GM19463 (cell line): ENCODE data around the gene NACC1.
"Not testable (repeated sequence)": the region's sequence is repeated elsewhere in the genome, so short reads cannot be mapped to it uniquely, and the experiment has no call there.

Experiments used
- ATAC-seq: cut with Tn5 transposase; IDR thresholded peaks from one replicate; pipeline ENCODE4 v1.9.1; 2021; ENCODE audit warnings: mild to moderate bottlenecking, moderate library complexity; ENCODE audit not compliant: unreplicated experiment

Gene NACC1

DNA sequence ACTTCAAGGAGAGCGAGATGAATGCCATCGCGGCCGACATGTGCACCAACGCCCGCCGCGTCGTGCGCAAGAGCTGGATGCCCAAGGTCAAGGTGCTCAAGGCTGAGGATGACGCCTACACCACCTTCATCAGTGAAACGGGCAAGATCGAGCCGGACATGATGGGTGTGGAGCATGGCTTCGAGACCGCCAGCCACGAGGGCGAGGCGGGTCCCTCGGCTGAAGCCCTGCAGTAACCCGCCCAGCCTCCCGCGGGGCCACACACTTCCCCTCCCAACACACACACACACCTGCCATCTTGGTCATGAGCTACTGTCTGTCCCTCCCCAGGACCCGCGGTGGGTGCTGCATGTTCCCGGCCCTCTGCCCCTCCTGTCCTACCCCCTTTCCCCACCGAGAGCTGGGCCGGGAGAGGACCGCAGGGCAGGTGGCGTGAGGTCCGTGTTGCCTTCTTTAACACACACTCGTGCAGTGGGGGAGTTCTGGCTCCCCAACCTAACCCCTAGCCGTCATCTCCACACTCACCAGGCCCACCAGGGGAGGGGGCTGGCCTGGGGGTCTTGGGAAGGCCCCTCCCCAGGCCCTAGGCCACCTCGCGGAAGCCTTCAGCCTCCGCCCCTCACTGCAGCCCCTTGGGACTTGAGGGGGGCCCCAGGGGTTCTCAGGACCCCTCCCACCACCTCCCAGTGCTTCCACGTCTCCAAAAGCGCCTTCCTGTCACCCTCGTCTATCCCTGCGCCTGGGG is 20.3 kb downstream of the NACC1 start:
- no peak for ATAC-seq

DNA sequence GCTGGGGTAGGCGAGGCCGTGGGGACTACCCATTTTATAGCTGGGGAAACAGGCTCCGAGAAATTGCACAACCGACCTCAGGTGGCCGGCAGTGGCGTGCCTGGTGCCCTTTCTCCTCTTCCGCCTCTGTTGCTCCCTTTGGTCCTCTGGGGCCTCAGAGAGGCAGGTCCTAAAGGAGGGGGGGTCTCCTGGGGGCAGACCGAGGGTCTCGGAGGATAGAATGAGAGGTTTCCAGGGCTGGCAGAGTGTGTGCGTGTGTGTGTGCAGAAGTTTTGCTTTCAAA is 20.8 kb downstream of the NACC1 start:
- ATAC-seq, result no peak

DNA sequence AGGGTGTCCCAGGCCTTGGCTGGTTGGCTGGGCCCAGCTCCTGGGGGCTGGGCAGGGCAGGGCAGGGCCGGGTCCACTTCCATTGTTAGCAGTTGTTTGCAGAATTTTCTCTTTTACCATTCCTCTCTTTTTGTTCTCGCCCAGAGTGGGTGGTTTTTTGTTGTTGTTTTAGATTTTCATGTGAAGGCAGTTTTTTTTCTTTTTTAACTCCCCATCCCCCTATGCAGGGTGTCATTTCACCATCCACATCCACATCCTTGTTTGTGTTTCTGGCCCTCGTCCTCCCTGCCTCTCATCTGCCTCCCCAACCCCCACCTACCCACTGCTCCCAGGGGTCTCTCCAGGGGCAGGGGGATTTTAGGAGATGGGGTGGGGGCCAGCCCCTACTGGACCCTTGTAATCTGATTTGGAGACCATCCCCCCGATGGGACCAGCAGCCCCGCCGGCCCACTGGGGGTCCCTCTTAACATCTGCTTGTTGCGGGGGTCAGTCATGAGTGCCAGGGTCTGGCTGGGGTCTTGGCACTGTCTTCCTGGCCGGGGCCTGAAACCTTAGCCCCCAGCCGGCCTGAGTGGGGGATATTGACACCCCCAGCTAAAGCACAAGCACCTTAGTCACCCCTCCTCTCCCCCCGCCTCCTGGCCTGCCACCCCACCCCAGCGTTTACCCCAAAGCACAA is 21.7 kb downstream of the NACC1 start:
- ATAC-seq, result no peak

DNA sequence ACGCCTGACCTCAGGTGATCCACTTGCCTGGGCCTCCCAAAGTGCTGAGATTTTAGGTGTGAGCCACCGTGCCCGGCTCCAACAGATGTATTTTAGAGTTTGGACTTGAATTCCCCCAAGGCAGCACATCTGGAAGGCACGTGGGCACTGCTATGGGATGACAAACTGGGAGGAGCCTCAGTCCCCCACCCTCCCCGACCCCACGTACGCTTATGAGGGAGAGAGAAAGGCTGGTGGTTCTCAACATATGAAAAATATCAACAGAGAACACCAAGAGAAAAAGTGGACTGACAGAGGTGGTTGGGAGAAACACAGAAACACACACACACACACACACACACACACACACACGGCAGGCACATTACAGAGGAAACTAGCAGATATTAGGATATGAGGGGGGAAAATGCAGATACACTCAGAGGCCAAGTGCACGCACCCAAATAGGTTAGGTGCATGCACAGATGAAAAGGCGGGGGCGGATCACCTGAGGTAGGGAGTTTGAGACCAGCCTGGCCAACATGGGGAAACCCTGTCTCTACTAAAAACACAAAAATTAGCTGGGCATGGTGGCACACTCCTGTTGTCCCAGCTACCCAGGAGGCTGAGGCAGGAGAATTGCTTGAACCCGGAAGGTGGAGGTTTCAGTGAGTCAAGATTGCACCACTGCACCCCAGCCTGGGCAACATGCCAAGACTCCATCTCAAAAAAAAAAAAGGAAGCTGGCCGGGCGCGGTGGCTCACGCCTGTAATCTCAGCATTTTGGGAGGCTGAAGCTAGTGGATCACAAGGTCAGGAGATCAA is 28.9 kb downstream of the NACC1 start:
- ATAC-seq, result no peak

DNA sequence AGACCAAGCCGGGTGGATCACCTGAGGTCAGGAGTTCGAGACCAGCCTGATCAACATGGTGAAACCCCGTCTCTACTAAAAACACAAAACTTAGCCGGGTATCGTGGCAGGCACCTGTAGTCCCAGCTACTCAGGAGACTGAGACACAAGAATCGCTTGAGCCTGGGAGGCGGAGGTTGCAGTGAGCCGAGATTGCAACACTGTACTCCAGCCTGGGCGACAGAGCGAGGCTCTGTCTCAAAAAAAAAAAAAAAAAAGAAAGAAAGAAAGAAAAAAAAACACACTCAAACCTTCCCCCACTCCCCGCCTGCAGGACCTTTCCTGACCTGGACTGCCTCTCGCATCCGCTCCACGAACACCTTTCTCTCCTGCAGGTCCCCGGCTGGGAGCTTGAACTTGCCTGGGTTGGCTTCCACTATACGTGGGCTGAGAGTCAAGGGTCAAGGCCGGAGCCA is 31.1 kb downstream of the NACC1 start:
- ATAC-seq, result not testable (repeated sequence)

DNA sequence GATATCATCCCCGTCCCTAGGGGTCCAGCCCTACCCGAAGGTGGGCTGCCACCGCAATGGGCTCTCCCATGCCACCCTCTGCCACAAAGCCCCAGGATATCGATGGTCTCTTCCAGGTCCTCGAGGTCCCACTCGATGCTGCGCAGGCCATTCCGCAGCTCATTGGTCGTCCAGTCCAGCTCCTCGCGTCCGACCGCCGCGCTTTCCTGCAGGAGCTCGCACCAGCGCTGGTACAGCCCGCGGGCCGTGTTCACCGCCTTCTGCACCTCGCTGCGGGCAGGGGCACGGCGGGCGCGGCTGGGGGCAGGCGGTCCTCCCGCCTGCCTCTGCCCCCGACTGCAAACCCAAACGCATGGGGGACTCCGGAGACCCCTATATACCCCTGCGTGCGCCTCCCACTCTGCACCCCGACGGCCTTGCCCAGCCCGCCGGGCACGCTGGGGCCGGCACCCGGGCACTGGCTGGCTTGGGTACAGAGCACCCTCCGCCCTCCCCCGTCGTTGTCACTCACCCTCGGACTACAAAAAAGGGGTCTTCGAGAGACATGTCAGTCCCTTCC is 31.6 kb downstream of the NACC1 start:
- ATAC-seq, result no peak

DNA sequence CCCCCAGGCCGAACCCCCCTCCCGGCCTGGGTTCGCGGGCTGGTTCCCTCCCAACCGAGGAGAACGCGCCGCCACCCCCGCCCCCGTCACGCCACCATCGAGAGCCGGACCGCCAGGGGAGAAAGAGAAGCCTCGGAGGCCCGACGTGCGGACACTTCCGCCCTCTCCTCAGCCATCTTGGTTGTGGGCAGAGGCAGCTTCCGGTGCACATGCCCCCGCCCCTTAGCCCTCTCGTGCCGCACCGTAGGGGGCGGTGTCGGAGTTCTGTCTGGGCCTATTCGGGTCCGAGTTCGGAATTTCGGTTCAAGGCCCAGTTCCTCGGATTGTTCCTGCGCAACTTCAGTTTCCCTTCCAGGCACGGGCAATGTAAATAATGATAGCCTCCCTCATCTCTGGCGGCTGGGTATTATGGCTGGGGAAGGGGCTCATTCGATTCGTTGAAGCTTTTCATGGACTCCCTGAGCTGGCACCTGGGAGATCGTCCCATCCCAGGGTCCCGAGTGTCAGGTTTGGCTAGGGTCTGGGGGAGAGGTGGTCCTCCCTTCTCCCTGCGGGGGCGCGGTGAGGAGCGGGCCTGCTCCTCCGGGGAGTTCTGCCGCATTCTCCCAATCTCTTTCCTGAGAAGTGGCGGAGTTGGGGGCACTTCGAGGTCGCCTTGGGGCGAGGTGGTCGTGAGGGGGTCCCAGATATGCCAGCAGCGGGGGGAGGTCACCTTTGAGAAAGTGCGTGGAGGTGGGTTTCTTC is 32.3 kb downstream of the NACC1 start, which contains the start of the genes IER2 and STX10:
IER2 (plus strand) TSS at position 225 of the 744 bp plus-strand sequence. CDS start 2,776 bp downstream, outside the sequence.
STX10 (minus strand) TSS at position 189 of the 744 bp plus-strand sequence. CDS start 202 bp downstream, outside the sequence.
- ATAC-seq, result peak; percentile 34

DNA sequence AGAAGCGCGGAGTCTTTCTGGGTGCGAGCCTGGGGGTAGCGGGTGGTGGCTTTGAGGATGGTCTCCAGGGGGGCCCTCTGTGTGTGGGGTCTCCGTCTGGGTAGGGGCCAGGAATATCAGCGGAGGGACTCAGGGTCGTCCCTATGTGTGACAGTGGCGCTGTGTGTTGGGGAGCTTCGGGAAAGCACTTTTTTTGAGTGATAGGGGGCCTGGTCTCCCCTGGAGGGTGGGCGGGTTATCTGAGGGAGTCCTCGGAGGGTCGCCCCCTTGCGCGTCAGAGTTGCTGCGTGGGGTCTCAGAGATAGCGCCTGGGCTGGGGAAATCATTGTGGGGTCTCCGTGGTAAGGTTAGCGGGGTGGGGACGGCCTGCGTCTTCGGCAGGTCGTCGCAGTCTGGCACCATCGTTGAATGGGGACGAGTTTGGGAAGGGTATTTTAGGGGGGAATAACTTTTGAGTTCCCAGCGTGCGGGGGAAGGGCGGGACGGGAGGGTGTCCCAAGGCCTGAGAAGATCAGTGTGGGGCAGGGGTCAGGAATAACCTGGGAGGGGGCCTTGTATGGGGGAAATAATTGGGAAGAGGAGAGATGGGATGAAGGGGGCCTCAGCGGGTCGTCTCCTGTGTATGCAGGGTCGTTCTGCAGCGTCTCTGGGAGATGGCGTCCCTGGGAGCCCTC is 33.0 kb downstream of the NACC1 start:
- no peak for ATAC-seq

DNA sequence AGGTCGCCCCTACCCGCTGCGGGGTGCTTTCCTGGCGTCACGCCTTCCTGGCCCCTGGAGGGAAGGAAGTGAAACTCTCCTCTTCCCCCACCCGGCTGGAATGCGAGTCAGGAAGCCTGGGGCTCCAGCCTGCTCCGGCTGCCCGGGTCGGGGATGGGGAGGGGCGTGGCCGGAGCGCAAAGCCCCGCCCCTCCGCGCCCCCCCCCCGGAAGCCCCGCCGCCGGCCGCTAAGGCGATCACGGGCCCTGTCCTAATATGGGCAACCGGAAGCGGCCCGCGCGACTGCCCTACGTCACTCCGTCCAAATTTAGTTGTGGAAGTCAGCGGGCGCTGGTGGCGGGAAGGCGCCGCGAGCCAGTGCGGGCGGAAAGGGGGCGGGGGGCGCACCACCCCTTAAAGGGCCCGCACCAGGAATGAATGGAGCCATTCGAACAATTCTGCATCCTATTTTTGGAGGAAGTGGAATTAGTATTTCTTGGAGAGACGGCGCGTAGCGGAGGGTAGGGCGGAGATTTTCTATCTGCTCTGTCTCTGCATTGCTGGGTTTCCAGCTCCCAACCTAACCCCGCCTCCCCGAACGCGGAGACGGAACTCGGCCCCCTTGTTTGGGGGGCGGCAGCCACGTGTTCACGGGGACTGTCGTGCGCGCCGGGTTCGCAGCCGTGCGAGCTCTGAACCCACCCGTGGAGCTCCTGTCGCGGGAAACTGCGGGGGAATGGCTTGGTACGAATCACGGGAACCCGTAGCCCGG is 33.7 kb downstream of the NACC1 start:
- peak; percentile 44 for ATAC-seq

DNA sequence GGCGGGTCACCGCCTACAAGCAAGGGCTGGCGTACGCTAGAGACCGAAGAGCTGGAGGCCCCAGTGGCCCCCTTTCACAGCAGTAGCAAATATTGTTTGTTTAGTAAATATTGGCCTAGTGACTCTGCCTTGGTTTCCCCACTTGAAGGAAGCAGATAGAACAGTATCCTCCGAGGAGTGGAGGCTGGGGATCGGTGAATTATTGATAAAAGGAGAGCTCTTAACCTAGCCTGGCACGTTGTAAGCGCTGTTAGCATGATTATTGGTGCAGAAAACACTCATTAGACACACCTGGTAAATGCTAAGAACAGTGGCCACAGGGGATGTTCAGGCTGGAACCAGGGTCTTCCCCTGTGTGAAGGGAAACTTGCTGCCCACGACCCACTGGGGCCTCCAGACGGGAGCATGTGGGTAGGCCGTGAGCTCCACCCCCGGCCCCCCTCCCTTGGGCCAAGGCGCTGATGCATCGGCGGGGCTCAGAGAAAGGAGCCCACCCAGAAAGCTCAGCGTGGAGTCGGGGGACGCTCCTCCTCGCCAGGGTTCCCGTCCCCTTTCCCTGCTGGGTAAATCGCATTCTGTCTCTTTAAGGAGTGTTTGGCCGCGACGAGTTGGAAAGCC is 34.4 kb downstream of the NACC1 start:
- peak; percentile 3 for ATAC-seq

DNA sequence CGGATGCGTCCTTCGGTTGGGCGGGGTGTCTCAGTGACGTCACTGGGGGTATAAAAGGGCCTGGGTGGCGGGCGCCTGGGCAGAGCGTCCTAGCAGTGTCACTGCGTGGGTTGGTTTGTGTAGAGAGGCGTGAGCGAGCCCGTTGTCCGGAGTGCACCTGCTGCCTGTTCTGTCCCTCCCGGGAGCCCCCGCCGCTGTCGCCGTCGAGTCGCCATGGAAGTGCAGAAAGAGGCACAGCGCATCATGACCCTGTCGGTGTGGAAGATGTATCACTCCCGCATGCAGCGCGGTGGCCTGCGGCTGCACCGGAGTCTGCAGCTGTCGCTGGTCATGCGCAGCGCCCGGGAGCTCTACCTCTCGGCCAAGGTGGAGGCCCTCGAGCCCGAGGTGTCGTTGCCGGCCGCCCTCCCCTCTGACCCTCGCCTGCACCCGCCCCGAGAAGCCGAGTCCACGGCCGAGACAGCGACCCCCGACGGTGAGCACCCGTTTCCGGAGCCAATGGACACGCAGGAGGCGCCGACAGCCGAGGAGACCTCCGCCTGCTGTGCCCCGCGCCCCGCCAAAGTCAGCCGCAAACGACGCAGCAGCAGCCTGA is 35.0 kb downstream of the NACC1 start:
- peak; percentile 31 for ATAC-seq

DNA sequence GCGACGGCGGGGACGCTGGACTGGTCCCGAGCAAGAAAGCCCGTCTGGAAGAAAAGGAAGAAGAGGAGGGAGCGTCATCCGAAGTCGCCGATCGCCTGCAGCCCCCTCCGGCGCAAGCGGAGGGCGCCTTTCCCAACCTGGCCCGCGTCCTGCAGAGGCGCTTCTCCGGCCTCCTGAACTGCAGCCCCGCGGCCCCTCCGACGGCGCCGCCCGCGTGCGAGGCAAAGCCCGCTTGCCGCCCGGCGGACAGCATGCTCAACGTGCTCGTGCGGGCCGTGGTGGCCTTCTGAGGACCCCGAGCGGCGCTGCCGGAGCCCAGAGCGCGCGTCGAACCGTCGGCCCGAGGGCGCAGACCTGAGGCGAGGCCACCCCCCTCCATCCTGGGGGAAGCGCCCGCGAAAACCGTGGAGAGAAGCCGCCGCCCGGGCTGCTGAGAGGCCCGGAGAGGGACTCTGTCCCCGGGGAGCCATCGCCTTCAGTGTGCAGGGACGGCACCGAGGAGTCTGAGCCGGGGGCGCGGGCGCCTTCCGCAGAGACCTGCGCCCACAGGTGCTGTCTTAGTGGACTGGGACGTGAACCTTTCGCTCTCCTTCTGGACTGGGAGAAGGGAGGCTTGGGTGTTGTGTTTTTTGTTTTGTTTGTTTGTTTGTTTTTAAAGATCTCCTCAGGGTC is 35.6 kb downstream of the NACC1 start:
- no peak for ATAC-seq

DNA sequence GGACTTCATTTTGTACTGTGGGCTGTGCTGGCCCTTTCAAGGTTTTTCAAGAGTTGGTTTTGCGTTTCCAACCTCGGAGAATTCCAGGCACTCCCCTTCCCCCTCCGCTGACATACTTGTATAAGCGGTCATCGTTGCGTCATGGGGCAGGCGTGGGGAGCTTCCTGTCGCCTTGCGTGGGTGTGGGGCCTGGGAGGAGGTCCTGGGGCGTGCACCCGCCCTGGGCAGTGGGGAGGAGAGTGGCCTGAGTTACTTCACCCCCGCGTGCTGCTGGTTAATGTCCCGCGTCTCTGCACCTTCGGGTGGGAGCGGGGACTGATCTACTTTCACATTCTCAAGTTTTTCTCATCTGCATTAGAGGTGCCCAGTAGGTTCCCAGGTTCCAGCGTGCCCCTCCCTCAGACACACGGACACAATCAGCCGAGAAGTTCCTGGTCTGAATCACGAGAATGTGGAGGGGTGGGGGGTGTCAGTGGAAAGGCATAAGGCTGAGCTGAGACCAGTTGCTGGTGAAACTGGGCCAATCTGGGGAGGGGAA is 36.2 kb downstream of the NACC1 start:
- ATAC-seq, result no peak

DNA sequence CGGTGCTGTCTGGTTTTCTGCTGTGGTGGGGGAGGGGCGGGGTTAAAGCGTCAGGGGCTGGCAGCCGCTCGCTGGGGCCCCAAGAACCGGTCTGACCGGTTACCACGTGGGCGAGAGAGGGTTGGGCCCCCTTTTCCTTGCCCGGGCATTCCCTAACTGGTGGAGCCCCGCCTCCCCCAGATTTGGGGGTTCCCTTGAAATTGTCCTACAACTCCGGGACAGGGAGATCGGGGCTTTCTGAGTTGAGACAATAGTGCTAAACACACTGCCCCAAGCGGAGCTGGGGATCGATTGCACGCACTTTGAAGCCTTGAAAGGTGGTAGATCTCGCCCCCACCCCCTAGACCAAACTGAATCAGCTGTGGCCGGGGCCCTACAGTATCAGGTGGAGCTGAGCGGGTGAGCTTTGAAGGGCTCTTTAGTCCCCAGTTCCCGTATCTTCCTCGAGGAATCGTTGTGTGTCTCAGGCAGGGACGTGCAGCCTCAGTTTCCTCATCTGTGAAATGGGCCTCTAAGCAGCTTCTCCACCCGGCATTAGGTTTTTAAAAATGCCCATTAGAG is 36.9 kb downstream of the NACC1 start:
- ATAC-seq, result no peak

DNA sequence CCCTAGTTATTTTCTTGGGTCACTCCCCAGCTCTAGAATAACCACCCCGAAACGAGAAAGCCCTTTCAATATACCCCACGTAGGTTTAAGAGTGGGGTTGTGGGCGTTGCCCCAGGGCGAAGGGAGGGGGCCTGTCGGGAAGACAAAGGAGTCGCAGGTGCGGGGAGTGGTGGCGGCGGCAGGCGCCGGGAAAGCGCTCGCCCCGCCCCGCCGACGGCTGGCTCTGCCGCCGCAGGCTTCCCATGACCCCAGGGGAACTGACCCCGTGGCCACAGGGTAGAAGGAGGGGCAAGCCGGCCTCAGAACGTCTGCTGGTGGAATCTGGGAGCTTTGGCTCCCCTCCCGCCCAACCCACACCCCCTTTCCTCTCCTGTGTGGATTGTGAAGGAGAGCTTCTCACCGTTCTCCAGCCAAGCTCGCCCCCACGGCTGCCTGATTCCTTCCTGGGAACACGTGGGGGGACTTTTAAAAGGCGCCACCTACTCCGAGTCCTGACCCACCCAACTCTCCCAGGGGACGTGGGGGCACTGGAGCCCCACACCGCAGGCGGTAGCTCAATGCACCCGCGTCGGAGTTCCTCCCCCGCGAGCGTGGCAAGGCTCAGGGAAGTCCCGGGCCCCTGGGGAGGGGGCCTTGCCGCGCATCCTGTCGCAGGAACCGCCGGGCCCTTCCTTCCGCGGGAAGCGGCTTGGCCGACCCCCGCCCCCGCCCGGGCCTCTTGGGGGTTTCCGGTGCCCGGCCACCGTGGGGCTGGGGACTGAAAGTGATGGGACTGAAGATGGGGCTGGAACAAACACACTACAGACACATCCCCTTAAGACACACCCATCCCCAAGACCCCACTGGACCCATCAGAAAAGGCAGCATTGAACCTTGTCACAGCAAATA is 37.7 kb downstream of the NACC1 start:
- ATAC-seq, result no peak

DNA sequence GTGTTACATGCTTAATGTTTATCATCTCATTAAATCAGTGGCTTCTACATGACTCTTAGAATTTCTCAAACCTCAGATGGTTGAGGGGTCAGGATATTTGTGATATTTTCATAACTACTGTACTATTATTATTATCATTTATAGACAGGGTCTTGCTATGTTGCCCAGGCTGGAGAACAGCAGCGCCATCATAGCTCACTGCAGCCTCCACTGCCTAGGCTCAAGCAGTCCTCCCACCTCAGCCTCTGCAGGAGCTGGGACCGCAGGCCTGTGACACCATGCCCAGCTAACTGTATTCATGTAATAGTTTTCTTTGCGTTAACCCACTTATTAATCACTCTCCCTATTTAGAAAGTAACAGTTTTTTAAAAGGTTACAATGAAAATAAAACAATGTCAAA is 41.6 kb downstream of the NACC1 start:
- no peak for ATAC-seq
